ENCODE measurements around the gene MLXIPL. TPM values are rescaled to one million over a fixed set of nuclear protein-coding genes. Genes with fewer than 3 reads are reported as not detected.

The MLXIPL gene
- total RNA-seq, 2 donors from 2014 or later = 39.7 to 58.0 TPM

DNA sequence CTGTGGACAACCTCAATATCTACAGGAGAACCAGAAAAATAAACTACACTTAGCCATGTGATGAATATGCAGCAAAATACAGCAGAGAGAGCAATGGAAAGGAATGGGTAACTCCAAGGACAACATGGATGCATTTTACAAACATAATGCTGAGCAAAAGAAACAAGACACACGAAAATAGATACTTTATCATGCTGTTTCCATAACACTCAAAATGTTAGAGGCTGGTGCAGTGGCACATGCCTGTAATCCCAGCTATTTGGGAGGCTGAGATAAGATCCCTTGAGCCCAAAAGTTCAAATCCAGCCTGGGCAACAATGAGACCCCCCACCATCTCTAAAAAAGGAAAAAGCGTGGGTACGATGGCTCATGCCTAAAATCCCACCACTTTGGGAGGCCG is 75.1 kb downstream of the MLXIPL start:
- no peaks in the 10 kb centered on the region for H3K9me3 ChIP-seq (ENCODE audit: control insufficient read depth, low read length)
- Mint-ChIP-seq H3K27ac (no peak overlapping the region), H3K36me3 (ENCODE audit: low read depth) (peaks cover 55% of the 10 kb centered on the region), H3K9me3 (no peaks in the 10 kb centered on the region), H3K4me3 (no peak overlapping the region), H3K27me3 (ENCODE audit: insufficient read depth) (no peaks in the 10 kb centered on the region), H3K4me1 (peaks cover 2% of the 10 kb centered on the region)
- DNase-seq = no peak
- H3K27me3 ChIP-seq (ENCODE audit: control insufficient read depth, insufficient read depth, low read length, poor library complexity, severe bottlenecking) = no peaks in the 10 kb centered on the region
- H3K4me1 ChIP-seq (ENCODE audit: control insufficient read depth, insufficient read depth, low read length) = no peaks in the 10 kb centered on the region
- no peak overlapping the region for H3K27ac ChIP-seq (ENCODE audit: low read depth, low read length)
- TF ChIP-seq CTCF (conservative IDR thresholded peaks at IDR 0.05) = no peak
- WGBS, 2 experiments (ENCODE audit: insufficient coverage in 1 of 2, insufficient read length in 1 of 2) = 80 to 92% methylated on average over 1 to 4 of the region's 4 CpGs
- no peak overlapping the region for H3K9ac ChIP-seq (ENCODE audit: extremely low read depth, low read length, poor library complexity, severe bottlenecking)
- H3K36me3 ChIP-seq (ENCODE audit: control insufficient read depth, insufficient read depth, low read length) = peaks cover 64% of the 10 kb centered on the region
- H3K4me3 ChIP-seq (ENCODE audit: low read length) = no peak overlapping the region

DNA sequence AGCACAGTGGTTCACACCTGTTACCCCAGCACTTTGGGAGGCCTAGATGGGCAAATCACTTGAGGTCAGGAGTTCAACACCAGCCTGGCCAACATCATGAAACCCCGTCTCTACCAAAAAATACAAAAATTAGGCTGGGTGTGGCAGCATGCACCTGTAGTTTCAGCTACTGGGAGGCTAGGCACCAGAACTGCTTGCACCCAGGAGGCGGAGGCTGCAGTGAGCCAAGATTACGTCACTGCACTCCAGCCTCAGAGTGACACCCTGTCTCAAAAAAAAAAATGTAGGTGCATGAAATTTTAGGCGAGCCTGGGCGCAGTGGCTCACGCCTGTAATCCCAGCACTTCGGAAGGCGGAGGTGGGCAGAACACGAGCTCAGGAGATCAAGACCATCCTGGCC is 76.5 kb downstream of the MLXIPL start:
- H3K27ac ChIP-seq (ENCODE audit: low read depth, low read length) = no peak overlapping the region
- no peak overlapping the region for H3K9ac ChIP-seq (ENCODE audit: extremely low read depth, low read length, poor library complexity, severe bottlenecking)
- Mint-ChIP-seq H3K9me3 (no peaks in the 10 kb centered on the region), H3K27me3 (ENCODE audit: insufficient read depth) (no peaks in the 10 kb centered on the region), H3K4me3 (no peak overlapping the region), H3K4me1 (no peaks in the 10 kb centered on the region), H3K36me3 (ENCODE audit: low read depth) (peaks cover 63% of the 10 kb centered on the region), H3K27ac (no peak overlapping the region)
- H3K4me3 ChIP-seq (ENCODE audit: low read length) = no peak overlapping the region
- no peak for DNase-seq
- no peaks in the 10 kb centered on the region for H3K27me3 ChIP-seq (ENCODE audit: control insufficient read depth, insufficient read depth, low read length, poor library complexity, severe bottlenecking)
- H3K9me3 ChIP-seq (ENCODE audit: control insufficient read depth, low read length) = no peaks in the 10 kb centered on the region
- no peak for TF ChIP-seq CTCF (conservative IDR thresholded peaks at IDR 0.05)
- H3K36me3 ChIP-seq (ENCODE audit: control insufficient read depth, insufficient read depth, low read length) = peaks cover 70% of the 10 kb centered on the region
- WGBS, 2 experiments (ENCODE audit: insufficient coverage in 1 of 2, insufficient read length in 1 of 2) = 93 to 96% methylated on average over 9 of the region's 9 CpGs
- no peaks in the 10 kb centered on the region for H3K4me1 ChIP-seq (ENCODE audit: control insufficient read depth, insufficient read depth, low read length)

DNA sequence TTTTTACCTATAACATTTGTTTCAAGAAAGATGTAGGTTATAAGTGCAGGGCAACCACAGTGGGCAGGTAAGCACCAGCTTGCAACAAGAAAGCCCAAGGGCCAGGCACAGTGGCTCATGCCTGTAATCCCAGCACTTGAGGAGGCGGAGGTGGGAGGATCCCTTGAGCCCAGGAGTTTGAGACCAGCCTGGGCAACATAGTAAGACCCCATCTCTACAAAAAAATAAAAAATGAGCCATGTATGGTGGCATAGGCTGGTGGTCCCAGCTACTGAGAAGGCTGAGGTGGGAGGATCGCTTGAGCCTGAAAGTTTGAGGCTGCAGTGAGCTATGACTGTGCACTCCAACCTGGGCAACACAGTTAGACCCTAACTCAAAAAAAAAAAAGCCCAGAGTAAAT is 79.6 kb downstream of the MLXIPL start:
- no peak for DNase-seq

More for the DNA sequence above, 79.6 kb downstream of the MLXIPL start:
- no peak overlapping the region for H3K9ac ChIP-seq (ENCODE audit: extremely low read depth, low read length, poor library complexity, severe bottlenecking)
- Mint-ChIP-seq H3K9me3 (no peaks in the 10 kb centered on the region), H3K27ac (no peak overlapping the region), H3K27me3 (ENCODE audit: insufficient read depth) (no peaks in the 10 kb centered on the region), H3K4me3 (no peak overlapping the region), H3K36me3 (ENCODE audit: low read depth) (peaks cover 61% of the 10 kb centered on the region), H3K4me1 (no peaks in the 10 kb centered on the region)
- no peaks in the 10 kb centered on the region for H3K27me3 ChIP-seq (ENCODE audit: control insufficient read depth, insufficient read depth, low read length, poor library complexity, severe bottlenecking)
- no peak overlapping the region for H3K4me3 ChIP-seq (ENCODE audit: low read length)
- 83 to 97% methylated on average over 1 to 2 of the region's 2 CpGs for WGBS, 2 experiments (ENCODE audit: insufficient coverage in 1 of 2, insufficient read length in 1 of 2)
- TF ChIP-seq CTCF (conservative IDR thresholded peaks at IDR 0.05) = no peak
- peaks cover 65% of the 10 kb centered on the region for H3K36me3 ChIP-seq (ENCODE audit: control insufficient read depth, insufficient read depth, low read length)
- no peak overlapping the region for H3K27ac ChIP-seq (ENCODE audit: low read depth, low read length)
- no peaks in the 10 kb centered on the region for H3K4me1 ChIP-seq (ENCODE audit: control insufficient read depth, insufficient read depth, low read length)
- no peaks in the 10 kb centered on the region for H3K9me3 ChIP-seq (ENCODE audit: control insufficient read depth, low read length)

Other genes starting within 250 kb of the MLXIPL start
- 1 to 10 TPM; 1.1 to 1.8 TPM for gene FZD9, start 190.7 kb downstream of the MLXIPL start, total RNA-seq
- 10 to 100 TPM; 66.4 to 72.1 TPM for gene BAZ1B, start 102.2 kb downstream of the MLXIPL start, total RNA-seq
- 10 to 100 TPM; 31.0 to 37.7 TPM for gene BCL7B, start 66.8 kb downstream of the MLXIPL start, total RNA-seq
- 10 to 100 TPM; 55.7 to 59.7 TPM for gene TBL2, start 45.9 kb downstream of the MLXIPL start, total RNA-seq
- gene VPS37D, start 43.3 kb upstream of the MLXIPL start, total RNA-seq = 1 to 10 TPM; 6.1 to 9.1 TPM
- gene DNAJC30, start 58.9 kb upstream of the MLXIPL start, total RNA-seq = 10 to 100 TPM in 1 of 2 donors, 1 to 10 TPM in 1; 8.9 to 11.1 TPM
- 10 to 100 TPM; 62.2 to 67.2 TPM for gene BUD23, start 59.1 kb upstream of the MLXIPL start, total RNA-seq
- 10 to 100 TPM; 23.0 to 34.4 TPM for gene STX1A, start 95.1 kb upstream of the MLXIPL start, total RNA-seq
- 100 to 1,000 TPM in 1 of 2 donors, 10 to 100 TPM in 1; 76.9 to 109 TPM for gene ABHD11, start 114.3 kb upstream of the MLXIPL start, total RNA-seq
- gene CLDN3, start 145.7 kb upstream of the MLXIPL start, total RNA-seq = 10 to 100 TPM; 20.7 to 47.0 TPM
- gene CLDN4, start 206.5 kb upstream of the MLXIPL start, total RNA-seq = 1 to 10 TPM; 5.6 to 9.7 TPM
- 10 to 100 TPM; 20.9 to 22.2 TPM for gene METTL27, start 218.0 kb upstream of the MLXIPL start, total RNA-seq
- not detected for gene TMEM270, start 236.6 kb upstream of the MLXIPL start, total RNA-seq